HG02938 (cell line): Measurements from ENCODE around the gene CAMK2D.
A peak's percentile ranks its signal among the peaks of the same experiment; 100 is the strongest.

Experiments used
- ATAC-seq: cut with Tn5 transposase; IDR thresholded peaks from one replicate; pipeline ENCODE4 v1.9.1; 2021; ENCODE audit warnings: mild to moderate bottlenecking, moderate library complexity; ENCODE audit not compliant: unreplicated experiment

Gene CAMK2D

GRCh38 chr4:113539408-113539807 lies 222.1 kb downstream of the CAMK2D start:
- peak; percentile 82 for ATAC-seq

DNA sequence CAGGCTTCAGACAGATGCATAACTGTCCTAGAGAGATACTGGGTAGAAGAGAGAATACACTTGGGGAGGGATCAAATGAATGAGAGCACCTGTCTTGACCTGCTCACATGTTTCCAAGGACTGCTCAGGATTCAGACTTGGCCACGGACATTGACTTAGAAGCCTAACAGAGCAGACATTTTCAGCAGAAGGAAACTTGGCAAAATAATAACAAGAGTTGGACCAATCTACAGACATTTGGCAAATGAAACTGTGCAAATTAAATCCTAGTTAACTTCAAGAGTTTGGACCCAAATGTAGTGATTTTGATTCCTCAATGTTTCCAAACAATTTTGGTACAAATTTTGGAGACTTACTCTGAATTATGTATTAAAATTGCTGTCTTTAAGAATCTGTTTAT lies 223.9 kb downstream of the CAMK2D start:
- no peak for ATAC-seq

GRCh38 chr4:113537203-113537602 lies 224.3 kb downstream of the CAMK2D start:
- ATAC-seq = no peak

DNA sequence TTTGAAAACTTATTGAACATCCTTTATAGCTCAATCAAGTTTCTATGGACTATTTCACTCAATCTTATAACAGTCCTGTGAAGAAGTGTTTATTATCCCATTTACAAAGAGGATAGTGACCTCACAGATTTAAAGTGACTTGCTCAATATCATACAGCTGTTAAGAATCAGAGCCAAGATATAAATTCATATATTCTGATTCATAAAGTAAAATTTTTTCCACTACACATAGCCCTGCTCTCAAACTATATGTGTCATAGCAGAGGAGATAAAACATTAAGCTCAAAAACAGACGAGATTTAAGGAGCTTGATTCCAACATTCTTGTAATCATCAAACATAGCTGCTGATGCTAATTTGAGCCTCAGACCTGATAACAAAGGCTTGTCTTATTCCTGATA lies 226.8 kb downstream of the CAMK2D start:
- no peak for ATAC-seq

- no peak for ATAC-seq
Observed at GRCh38 chr4:113531572-113531971, 230.0 kb downstream of the CAMK2D start.

GRCh38 chr4:113528395-113528794 lies 233.1 kb downstream of the CAMK2D start:
- ATAC-seq = no peak

DNA sequence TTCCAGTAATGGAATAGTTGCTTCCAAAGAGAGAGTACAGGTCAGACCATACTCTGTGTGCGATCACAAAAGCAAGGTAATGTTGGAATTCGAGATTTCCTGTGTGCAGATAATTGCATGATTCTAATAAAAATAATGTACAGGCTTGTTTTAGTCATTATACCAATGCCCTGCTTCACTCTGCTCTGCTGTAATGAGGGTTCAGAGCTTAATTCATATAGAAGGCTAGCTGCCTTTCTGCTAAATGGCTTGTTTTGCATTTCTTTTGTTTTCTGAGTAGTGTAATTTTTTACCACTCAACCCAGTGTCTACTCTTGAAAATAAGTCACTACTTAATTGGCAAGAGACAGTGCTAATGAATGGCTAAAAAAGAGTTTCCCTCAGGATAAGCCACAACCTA lies 236.0 kb downstream of the CAMK2D start:
- ATAC-seq = no peak

GRCh38 chr4:113524505-113525186 lies 236.9 kb downstream of the CAMK2D start:
- peak; percentile 43 for ATAC-seq

DNA sequence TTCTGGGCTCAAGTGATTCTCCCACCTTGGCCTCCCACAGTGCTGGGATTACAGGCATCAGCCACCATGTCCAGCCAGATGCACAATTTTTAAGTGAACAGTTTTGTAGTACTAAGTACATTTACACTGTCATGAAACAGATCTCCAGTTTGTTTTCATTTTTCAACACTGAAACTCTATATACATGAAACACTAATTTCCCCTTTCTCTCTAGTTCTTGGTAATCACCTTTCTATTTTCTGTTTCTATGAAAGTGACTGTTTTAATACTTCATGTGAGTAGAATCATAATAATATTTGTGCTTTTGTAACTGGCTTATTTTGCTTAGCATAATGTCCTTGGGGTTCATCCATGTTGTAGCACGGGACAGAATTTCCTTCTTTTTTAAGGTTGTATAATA lies 237.4 kb downstream of the CAMK2D start:
- peak; percentile 97 for ATAC-seq

DNA sequence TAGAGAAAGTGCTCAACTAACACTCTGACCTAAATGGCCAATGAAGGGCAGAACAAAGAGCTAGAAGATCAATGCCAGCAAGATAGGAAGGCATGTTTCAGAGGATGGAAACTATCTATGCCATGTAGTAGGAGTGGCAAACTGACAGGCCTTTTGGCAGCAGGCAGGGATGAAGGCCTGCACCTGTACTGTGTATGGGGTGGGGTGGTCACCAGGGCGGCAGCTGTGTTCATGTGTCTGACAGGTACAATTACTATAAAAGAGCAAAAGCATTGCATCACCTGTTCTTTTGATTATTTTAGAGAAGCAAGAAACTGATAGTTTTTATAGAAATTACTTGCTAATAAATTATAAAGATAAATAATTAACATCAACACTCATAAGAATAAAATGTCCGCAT lies 239.1 kb downstream of the CAMK2D start:
- no peak for ATAC-seq

DNA sequence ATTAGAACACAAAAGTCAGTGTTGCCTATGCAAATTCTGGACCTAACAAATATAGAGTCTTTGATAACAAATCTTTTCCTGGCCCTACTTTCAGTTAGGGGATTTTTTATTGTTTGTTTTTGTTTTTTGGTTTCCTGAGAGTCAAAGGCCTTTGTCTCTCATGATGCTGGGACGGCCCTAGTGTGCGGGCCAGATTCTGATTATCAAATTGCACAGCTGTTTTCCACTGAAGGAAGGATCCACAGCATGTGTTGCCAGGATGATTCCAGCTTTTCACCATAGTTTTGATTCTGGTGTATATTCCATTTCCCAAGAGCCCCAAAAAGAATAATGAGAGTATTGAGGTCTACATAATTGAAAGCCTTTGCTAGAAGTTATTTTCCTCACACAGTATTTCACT lies 248.2 kb downstream of the CAMK2D start:
- ATAC-seq = no peak

DNA sequence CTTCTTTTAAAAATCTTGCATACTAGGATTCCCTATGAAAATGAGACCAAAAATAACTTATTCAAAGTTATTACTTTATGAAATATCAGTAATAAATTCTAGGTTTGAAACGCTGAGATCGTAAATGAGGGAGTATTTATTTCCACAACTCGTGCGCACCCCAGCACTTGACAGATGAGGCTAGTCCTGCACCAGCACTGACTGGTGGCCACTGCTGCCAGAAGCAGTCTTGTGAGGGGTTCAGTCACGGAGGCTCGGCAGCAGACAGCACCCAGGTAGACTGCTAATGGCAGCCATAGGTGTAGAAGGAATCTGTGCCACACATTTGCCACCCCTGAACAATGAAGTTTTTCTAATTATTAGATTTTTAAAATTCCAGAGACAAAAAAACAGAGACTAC lies 248.7 kb downstream of the CAMK2D start:
- no peak for ATAC-seq

- ATAC-seq = no peak
Observed at GRCh38 chr4:113511944-113512343, 249.6 kb downstream of the CAMK2D start.

DNA sequence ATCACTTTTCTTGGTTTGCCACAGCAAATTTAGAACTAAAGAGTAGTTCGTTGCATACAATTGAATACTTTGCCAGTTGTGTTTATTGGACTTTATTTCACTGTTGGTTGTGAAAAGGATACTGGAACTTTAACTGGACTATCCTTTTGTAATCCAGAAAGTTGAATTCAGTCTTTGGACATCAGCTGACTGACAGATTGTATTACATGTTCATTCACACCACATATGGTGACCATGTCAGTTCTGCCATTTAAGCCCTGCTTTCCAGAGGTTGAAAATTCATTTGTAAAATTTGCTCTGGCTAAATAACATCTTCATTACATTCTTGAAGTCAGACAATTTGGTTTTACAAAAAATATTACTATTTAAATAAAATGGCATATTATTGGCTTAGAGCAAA lies 251.7 kb downstream of the CAMK2D start:
- ATAC-seq = no peak

DNA sequence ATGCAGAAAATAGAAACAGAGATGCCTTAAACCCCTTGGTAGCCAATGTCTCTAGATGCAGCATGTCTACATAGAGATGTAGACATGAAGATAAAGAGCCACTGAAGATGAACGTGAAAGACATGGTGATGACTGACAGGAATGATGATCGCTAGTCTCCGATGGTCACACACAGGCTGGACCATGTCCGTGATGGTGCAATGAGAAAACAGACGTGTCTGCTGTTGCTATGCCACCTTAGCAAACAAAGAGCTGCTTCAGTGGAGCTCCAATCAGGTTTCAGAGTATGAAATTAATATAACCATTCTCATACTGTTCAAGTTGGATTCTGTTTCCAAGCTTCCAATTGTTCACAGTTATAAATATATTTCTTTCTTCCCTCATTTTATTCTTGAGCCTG lies 256.5 kb downstream of the CAMK2D start:
- no peak for ATAC-seq

DNA sequence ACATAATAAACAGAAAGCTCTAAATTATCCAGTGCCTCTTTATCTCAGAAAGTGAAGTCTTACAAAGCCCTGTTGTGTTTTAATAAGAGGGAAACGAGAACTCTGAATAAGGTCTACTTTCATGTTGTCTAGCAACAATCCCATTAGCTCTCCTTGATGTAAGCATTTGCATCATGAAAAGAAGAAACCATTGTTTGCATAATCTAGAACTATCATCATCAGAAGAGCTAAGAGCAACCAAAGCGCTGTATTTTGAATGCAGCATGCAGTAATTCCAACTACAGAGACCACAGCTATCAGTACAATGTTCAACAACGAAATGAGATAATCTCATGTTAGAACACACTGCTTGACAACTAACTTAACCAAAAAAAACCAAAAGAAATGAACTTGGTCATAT lies 257.1 kb downstream of the CAMK2D start:
- ATAC-seq = no peak

GRCh38 chr4:113503691-113504090 lies 257.8 kb downstream of the CAMK2D start:
- ATAC-seq = no peak

- ATAC-seq = no peak
Observed at GRCh38 chr4:113502906-113503305, 258.6 kb downstream of the CAMK2D start.

DNA sequence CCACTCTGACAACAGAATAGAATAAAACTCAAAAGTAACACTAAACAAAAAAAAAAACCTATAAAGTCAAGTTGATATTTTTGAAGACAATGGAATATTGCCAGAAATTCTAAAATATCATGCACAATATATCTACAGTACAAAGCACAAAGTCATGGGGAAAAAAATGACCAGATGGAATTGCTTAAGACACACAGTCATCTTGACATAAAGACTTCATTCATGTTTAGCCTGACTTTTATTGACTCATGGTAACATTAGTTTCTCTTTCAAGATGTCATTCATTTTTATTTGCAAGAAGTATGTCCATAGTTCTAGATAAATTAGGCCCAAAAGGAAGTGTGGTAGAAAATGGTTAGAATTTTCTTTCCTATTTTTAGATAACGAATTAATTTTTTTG lies 259.1 kb downstream of the CAMK2D start:
- ATAC-seq = no peak

DNA sequence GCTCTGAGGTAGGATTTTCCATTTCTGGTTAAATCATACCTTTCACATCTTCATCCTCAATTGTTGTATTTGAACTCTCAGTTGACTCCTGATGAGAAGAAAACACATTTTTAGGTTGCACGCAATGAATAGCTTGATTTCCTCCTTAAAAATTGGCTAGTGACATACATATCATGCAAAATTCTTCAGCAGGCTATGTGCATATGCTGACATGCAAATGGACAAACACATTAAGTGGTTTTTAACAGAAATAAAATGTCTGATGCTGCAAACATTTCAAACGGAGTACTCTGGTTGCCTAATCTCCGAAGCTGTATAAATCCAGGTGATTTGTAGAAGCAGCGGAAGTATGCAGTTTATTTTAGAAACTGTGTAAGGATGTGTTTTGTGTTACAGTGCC lies 261.1 kb downstream of the CAMK2D start:
- ATAC-seq = no peak

GRCh38 chr4:113499696-113500095 lies 261.8 kb downstream of the CAMK2D start:
- no peak for ATAC-seq

DNA sequence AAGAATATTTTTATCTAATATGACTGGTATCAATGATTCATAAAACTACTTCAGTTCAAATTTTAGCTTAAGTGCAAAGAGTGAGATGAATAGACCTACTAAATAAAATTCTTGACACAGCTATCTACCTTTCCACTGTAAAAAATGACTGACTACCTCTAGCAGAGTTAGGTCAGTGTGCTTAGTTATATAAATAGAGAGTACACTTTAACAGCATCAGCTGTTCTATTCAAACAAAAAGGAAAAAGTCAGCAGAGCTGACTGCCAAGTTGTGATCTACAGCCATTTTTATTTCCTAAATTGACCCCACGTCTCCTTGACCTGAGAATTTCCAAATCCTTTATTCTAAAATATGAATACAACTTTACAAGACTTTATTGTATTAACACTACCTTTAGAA lies 262.4 kb downstream of the CAMK2D start:
- no peak for ATAC-seq

GRCh38 chr4:113497154-113497884 lies 264.2 kb downstream of the CAMK2D start:
- no peak for ATAC-seq
